Upper lobe of right lung (tissue), 1 donor: Measurements from ENCODE around the gene GGCX. TPM values are rescaled to one million over a fixed set of nuclear protein-coding genes. Genes with fewer than 3 reads are reported as not detected.
"Not testable (repeated sequence)": the region's sequence is repeated elsewhere in the genome, so short reads cannot be mapped to it uniquely, and the experiment has no call there.

ENCODE experiments used
- ATAC-seq: fragments of 200-7000 bp; cut with Tn5 transposase; one replicate; pipeline ENCODE4 v1.9.1; 2020; ENCODE audit warnings: mild to moderate bottlenecking, moderate library complexity
- DNase-seq: peaks from one replicate; pipeline ENCODE4 v3.0.0-alpha.2; 2020
- H3K27ac ChIP-seq: fragments of 200-600 bp; one replicate; pipeline ENCODE4 v1.8.0; 2022
- H3K27me3 ChIP-seq: fragments of 200-600 bp; one replicate; pipeline ENCODE4 v1.8.0; 2022; ENCODE audit warnings: mild to moderate bottlenecking
- H3K36me3 ChIP-seq: fragments of 200-600 bp; one replicate; pipeline ENCODE4 v1.8.0; 2022
- H3K4me1 ChIP-seq: fragments of 200-600 bp; one replicate; pipeline ENCODE4 v1.8.0; 2022
- H3K4me3 ChIP-seq: fragments of 200-600 bp; one replicate; pipeline ENCODE4 v1.8.0; 2022; ENCODE audit warnings: mild to moderate bottlenecking
- H3K9me3 ChIP-seq: fragments of 200-600 bp; one replicate; pipeline ENCODE4 v1.8.0; 2022
- intact Hi-C: fragments of 100-400 bp; cut with DNase I; formaldehyde crosslinking; loops from one replicate; pipeline ENCODE4 v1.11.0; 2022
- total RNA-seq: library from RNA; stranded (reverse); fragmentation: NEBNext Ultra II Directional; extraction: Animal tissue kit (Norgen Biotek cat#: 25700); gene quantifications from one replicate; pipeline ENCODE4 v1.2.1, GENCODE V29; 2021
- TF ChIP-seq, protein P1 (sequence below): fragments of 200-600 bp; IDR thresholded peaks from one replicate; pipeline ENCODE4 v1.8.0; 2022; ENCODE audit warnings: antibody characterized with exemption
- donor health status: DM: no; HTN: yes; CAD: no; lungs with severe emphysema.

The GGCX gene
- total RNA-seq, 1 donor from 2014 or later: 73.2 TPM

DNA sequence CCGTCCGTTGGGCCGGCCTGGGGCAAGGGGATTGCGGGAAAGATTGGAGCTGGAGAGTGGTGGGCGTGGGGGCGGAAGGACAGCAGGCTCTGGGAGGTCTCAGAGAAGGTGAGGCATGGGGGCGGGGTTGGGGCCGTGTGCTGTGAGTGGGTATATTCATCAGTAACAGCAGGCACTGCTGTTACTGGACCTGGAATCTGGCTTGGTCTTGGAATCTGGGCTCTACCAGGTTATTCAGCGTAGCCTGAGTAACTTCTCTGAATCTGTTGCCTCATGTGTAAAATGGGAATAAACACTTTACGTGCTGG lies 34.7 kb upstream of the GGCX start:
- Histone ChIP-seq H3K27me3 (no peaks in the 10 kb centered on the region), H3K27ac (peak overlapping the region; percentile 93), H3K4me1 (peaks cover 39% of the 10 kb centered on the region), H3K9me3 (no peaks in the 10 kb centered on the region), H3K4me3 (peak overlapping the region; percentile 74), H3K36me3 (peaks cover 31% of the 10 kb centered on the region)
- TF ChIP-seq, protein P1, sequence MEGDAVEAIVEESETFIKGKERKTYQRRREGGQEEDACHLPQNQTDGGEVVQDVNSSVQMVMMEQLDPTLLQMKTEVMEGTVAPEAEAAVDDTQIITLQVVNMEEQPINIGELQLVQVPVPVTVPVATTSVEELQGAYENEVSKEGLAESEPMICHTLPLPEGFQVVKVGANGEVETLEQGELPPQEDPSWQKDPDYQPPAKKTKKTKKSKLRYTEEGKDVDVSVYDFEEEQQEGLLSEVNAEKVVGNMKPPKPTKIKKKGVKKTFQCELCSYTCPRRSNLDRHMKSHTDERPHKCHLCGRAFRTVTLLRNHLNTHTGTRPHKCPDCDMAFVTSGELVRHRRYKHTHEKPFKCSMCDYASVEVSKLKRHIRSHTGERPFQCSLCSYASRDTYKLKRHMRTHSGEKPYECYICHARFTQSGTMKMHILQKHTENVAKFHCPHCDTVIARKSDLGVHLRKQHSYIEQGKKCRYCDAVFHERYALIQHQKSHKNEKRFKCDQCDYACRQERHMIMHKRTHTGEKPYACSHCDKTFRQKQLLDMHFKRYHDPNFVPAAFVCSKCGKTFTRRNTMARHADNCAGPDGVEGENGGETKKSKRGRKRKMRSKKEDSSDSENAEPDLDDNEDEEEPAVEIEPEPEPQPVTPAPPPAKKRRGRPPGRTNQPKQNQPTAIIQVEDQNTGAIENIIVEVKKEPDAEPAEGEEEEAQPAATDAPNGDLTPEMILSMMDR: no peak
- no peak for DNase-seq
- no peak for ATAC-seq
- intact Hi-C loops: no loop called here

DNA sequence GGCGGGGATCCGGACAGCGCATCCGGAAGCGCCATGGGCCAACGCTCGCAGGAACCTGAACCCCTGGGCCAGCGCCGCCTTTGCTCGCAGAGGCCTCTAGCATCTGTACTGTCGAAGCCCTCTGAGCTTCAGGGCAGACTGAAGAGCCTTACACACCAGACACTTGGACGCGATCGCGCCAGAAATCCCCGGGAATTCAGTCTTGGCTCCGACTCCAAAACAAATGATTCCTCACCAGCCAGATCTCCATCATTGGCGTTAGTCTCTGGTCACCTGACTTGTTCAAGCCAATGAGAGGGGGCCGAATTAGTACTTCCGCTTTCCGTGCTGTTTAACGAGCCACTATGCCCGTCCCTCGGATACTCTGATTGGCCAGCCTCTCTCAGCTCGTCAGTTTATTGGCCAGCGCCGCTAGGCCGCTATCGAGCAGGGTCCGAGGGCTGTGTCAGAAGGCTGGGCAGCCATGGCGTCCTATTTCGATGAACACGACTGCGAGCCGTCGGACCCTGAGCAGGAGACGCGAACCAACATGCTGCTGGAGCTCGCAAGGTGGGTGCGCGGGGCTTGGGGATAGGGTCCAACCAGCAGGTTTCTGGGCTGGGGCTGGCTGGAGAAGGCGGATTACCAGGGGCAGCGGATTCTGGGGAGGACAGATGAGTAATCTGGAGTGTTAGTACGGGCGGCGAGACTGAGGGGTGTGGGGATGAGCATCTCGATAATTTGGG lies 34.2 kb upstream of the GGCX start, which contains the start of gene RNF181:
Gene RNF181 (plus strand): TSS at position 445 of the 725 bp plus-strand sequence. CDS start 19 bp downstream, at position 464.
- TF ChIP-seq, protein P1: no peak
- ATAC-seq: peak; percentile 96

DNA sequence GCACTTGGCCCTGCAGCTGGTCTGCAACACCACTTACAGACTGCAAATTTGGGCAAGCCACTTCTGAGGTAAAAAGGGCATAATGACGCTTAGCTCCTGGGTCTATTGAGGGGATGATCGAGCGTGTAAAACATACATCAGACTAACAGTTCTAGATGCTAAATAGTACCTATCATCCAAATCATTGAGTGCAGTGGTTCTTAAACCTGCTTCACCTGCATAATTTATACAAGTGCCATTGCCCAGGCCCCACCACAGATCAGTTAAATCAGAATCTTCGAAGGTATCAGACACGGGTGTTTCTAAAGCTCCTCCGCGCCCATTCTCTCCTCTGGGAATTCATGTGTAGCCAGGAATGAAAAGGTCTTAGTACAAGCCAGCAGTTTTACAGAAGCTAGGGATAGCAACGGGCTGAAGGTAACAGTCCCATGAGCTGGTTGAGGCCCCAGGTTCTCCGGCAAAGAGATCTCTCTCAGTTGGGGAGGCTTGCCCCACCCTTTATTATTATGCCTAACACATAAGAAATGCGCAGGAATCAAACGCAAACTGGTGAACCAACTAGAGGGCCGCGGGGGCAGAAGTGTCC lies 33.5 kb upstream of the GGCX start:
- DNase-seq: no peak
- peak overlapping the region; percentile 93 for H3K27ac ChIP-seq
- no peak for ATAC-seq
- TF ChIP-seq, protein P1: no peak
- no peaks in the 10 kb centered on the region for H3K27me3 ChIP-seq
- H3K4me1 ChIP-seq: peaks cover 50% of the 10 kb centered on the region
- H3K36me3 ChIP-seq: peaks cover 27% of the 10 kb centered on the region
- peak overlapping the region; percentile 74 for H3K4me3 ChIP-seq
- intact Hi-C loops: no loop called here
- no peaks in the 10 kb centered on the region for H3K9me3 ChIP-seq

More for the DNA sequence above, 34.2 kb upstream of the GGCX start, which contains the start of gene RNF181:
- Histone ChIP-seq H3K4me3 (peak within 1 kb of the TSS; percentile 74), H3K27me3 (no peaks in the 10 kb centered on the region), H3K9me3 (no peaks in the 10 kb centered on the region), H3K27ac (peak within 1 kb of the TSS; percentile 93), H3K4me1 (peaks cover 43% of the 10 kb centered on the region), H3K36me3 (peaks cover 31% of the 10 kb centered on the region)
- DNase-seq: peak; percentile 94
- intact Hi-C loops: no loop called here

DNA sequence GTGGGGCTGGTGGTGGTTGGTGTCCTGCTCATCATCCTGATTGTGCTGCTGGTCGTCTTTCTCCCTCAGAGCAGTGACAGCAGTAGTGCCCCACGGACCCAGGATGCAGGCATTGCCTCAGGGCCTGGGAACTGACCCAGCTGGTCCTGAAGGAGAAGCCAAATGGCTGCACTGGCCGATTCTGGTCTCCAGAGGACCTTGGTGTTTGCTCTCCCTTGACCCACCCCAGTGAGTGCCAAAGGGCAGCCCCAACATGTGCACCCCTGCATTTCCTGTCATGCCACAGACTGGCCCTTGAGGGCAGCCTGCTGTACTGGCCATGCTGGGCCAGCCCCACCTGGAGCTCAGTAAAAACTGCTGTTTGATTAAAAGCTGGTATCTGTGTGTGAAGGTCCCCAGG lies 31.7 kb upstream of the GGCX start:
- no peaks in the 10 kb centered on the region for H3K9me3 ChIP-seq
- no peak for DNase-seq
- H3K4me3 ChIP-seq: no peak overlapping the region
- H3K27ac ChIP-seq: no peak overlapping the region
- ATAC-seq: no peak
- H3K4me1 ChIP-seq: peaks cover 67% of the 10 kb centered on the region
- H3K36me3 ChIP-seq: peaks cover 9% of the 10 kb centered on the region
- intact Hi-C loops: no loop called here
- no peaks in the 10 kb centered on the region for H3K27me3 ChIP-seq
- TF ChIP-seq, protein P1: no peak

DNA sequence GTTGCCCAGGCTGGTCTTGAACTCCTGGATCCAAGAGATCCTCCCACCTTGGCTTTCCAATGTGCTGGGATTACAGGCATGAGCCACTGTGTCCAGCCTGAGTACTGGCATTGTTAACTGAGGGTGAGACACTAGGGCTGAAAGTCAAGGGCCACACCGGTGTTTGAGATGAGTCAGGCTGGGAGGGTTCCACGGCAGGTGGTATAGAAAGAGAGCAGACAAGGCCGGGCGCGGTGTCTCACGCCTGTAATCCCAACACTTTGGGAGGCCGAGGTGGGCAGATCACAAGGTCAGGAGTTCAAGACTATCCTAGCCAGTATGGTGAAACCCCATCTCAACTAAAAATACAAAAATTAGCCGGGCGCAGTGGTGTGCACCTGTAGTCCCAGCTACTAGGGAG lies 31.0 kb upstream of the GGCX start:
- H3K4me3 ChIP-seq, ATAC-seq, intact Hi-C loops, H3K9me3 ChIP-seq, H3K36me3 ChIP-seq, DNase-seq, H3K27me3 ChIP-seq: not testable (repeated sequence)
- peaks cover 75% of the 10 kb centered on the region for H3K4me1 ChIP-seq
- H3K27ac ChIP-seq: peak overlapping the region; percentile 85

DNA sequence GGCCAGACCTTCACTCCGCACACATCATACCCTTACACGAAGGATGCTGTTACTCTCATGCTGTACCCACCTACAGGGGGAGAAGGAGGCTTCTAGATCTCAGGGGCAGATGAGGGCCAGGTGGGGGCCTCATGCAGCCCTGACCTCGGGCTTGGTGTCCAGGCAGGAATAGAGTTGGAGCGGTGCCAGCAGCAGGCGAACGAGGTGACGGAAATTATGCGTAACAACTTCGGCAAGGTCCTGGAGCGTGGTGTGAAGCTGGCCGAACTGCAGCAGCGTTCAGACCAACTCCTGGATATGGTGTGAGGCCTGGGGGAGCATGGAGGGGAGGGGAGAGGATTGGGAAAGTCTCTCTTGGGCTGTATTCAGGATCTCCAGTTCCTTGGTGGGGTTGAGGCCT lies 30.3 kb upstream of the GGCX start:
- intact Hi-C loops: no loop called here
- no peak for DNase-seq
- ATAC-seq: no peak
- Histone ChIP-seq H3K27ac (peak overlapping the region; percentile 85), H3K36me3 (no peaks in the 10 kb centered on the region), H3K4me3 (no peak overlapping the region), H3K4me1 (peaks cover 77% of the 10 kb centered on the region), H3K27me3 (no peaks in the 10 kb centered on the region), H3K9me3 (no peaks in the 10 kb centered on the region)
- TF ChIP-seq, protein P1: no peak
